HG02678 (cell line): ENCODE results near the gene SPDYE2.
A peak's percentile ranks its signal among the peaks of the same experiment; 100 is the strongest.
"Not testable (repeated sequence)": the region's sequence is repeated elsewhere in the genome, so short reads cannot be mapped to it uniquely, and the experiment has no call there.

Source experiments
- ATAC-seq: cut with Tn5 transposase; IDR thresholded peaks from one replicate; pipeline ENCODE4 v1.9.1; 2021; ENCODE audit warnings: mild to moderate bottlenecking, moderate library complexity; ENCODE audit not compliant: unreplicated experiment

SPDYE2 gene, protein sequence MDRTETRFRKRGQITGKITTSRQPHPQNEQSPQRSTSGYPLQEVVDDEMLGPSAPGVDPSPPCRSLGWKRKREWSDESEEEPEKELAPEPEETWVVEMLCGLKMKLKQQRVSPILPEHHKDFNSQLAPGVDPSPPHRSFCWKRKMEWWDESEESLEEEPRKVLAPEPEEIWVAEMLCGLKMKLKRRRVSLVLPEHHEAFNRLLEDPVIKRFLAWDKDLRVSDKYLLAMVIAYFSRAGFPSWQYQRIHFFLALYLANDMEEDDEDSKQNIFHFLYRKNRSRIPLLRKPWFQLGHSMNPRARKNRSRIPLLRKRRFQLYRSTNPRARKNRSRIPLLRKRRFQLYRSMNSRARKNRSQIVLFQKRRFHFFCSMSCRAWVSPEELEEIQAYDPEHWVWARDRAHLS

DNA sequence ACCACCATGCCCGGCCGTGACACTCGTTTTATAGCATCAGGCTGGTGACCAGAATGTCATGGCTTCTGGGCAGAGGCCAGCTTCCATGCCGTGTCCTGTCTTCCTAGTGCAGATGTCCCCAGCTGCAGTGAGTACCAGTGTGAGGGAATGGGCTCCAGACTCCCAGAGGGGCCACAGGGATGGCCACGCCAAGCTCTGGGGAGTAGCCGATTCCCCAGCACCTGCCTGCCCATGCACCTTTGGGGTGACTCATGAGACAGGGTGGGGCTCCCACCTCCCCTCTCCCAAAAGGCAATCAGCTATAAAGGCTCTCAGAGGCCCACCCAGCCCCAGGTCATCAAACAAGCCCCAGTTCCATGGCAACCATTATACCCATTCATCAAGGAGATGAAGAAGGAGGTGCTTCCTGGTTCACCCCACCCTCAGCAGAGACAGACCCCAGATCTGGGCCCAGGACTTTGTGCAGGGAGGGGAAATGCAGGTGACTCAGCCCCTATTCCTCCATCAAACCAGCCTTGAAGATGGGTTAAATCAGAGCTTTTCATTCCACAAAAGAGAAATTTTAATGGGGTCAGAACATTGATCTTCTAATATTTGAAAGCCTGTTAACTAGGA lies at the start of gene SPDYE2:
SPDYE2 (plus strand) TSS at position 419 of the 615 bp plus-strand sequence. CDS start 2,030 bp downstream, outside the sequence.
- ATAC-seq = not testable (repeated sequence)

DNA sequence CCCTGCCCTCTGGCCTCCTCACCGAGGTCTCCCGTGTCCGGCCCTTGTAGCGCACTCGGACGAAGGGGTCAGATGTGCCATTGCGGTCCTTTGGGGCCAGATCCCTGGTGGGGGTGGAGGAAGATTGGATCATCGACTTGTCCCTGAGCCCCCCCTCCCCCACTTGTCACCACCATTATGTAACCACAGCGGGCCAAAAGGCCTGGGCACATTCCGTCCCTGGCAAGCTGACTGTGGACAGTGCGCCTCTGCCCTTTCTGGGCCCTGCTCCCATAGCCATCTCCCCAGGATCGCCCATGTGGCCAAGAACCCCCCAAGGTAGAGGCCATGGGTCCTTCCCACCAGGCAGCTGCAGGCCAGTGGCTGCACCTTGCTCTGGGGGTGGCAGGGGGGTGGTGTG lies 47.9 kb upstream of the SPDYE2 start:
- ATAC-seq = not testable (repeated sequence)

DNA sequence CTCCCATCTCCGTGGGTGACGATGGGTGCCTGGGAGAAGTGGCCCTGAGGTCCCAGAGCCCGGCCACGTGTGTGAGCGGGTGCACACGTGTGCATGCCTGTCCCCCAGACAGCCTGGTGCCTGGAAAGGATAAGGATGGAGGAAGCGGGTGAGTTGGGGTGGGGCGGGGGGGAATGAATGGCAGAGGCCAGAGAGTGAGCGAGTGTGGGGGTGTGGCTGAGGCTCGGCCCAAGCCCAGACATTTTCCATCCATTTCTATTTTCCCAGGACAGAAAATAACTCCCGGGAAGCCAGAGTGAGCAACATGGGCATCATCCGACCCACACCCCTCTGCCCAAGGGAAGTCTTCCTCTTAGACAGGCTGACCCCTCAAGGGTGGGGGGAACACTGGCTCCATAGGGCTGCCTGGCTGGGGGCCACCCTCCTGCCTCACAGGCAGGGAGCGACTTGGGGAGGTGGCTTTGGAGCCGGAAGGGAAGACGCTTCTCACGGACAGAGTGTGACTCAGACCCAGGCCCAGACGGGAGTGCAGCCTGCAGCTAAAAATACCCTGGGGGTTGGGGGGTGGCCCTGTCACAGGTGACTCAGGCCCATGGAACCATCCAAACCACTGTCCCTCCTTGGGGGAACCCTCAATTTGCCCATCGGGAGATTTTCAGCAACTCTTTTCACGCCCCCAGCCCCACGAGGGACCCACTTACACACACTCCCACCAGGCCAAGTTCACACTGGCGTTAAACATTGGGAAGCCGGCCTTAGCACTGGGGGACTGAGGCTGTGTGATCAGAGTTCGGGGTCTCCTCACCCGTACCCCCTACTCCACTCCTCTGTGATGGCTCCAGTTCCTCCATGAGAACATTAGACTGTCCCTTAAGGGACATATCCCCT lies 45.5 kb upstream of the SPDYE2 start:
- not testable (repeated sequence) for ATAC-seq

DNA sequence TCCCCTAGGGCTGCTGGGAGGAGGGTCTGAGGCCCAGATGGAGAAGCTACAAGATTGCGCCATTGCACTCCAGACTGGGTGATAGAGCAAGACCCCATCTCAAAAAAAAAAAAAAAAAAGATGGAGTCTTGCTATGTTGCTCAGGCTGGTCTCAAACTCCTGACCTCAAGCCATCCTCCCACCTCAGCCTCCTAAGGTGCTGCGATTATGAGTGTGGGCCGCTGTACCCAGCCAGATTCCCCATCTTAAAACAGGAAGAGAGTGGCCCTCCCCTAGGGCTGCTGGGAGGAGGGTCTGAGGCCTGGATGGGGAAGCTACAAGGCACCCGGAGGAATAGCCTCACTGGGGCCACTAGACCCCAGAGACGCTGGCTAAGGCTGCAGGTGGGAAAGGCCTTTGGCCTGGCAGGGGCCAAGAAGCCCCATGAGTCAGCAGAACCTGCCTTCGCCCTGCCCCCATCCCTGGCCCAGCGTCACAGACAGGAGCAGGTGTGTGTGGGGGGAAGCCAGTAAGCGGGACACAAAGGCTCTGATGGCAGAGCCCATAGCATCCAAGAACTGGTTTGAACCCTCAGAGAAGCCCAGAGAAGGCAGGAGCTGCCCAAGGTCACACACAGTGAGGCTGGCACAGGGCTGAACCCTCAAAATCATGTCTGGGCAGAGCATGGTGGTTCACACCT lies 43.5 kb upstream of the SPDYE2 start:
- not testable (repeated sequence) for ATAC-seq

DNA sequence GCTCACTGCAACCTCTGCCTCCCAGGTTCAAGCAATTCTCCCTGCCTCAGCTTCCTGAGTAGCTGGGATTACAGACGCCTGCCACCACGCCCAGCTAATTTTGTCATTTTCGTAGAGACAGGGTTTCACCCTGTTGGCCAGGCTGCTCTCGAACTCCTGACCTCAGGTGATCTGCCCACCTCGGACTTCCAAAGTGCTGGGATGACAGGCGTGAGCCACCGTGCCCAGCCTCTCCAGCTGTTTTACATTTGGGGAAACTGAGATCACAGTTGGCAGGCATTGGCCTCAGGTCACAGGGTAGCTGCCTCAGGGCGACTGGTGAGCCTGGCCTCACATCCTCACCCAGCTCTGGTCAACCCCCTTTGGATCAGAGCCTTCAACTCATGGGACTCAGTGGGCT lies 40.5 kb upstream of the SPDYE2 start:
- ATAC-seq = not testable (repeated sequence)

DNA sequence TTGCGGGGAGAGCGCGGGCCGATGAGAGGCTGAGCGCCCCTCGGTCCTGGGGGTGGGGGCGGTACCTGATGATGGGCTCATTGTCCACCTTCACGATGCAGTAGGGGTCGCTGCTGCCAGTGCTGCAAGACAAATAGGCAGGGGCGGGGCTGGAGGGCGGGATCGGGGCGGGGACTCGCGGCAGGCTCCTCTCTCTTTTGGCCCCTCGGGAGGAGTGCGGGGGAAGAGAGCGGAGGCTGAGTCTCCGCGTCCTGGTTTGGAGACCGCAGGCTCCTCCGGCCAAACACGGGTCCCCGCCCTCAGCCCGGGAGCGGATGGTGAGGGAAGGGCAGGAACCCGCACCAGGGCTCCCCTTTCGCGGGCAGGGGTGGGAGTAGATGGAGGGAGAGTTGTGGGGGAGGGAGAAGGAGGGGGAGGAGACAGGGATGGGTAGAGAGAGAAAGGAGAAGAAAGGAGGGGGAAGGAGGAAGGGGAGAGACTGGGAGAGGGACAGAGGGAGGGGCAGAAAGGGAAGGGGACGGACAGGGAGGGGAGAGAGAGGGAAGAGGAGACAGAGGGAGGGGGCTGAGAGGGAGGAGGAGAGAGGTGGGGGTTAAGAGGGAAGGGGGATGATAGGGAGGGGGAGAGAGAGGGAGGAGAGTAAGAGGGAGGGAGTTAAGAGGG lies 39.0 kb upstream of the SPDYE2 start:
- peak; percentile 36 for ATAC-seq

DNA sequence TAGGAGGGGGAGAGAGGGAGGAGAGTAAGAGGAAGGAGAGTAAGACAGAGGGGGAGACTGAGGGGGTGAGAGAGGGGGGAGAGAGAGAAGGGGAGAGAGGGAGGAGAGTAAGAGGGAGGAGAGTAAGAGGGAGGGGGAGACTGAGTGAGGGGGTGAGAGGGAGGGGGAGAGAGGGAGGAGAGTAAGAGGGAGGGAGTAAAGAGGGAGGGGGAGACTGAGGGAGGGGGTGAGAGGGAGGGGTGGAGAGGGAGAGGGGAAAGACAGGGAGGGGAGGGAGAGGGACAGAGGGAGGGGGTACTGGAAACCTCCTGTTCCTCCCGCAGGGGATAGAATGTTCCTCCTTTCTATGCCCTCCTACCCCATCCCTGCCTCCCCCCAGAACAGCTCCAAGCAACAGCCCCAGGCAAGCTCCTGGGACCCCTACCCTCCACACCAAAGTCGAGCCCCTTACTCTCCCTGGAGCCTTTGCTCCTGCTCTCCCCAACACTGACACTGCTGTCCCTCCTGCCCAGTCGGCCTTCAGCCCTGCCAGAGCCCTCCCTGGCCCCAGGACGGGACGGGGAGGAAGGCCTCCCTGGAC lies 38.3 kb upstream of the SPDYE2 start:
- not testable (repeated sequence) for ATAC-seq

DNA sequence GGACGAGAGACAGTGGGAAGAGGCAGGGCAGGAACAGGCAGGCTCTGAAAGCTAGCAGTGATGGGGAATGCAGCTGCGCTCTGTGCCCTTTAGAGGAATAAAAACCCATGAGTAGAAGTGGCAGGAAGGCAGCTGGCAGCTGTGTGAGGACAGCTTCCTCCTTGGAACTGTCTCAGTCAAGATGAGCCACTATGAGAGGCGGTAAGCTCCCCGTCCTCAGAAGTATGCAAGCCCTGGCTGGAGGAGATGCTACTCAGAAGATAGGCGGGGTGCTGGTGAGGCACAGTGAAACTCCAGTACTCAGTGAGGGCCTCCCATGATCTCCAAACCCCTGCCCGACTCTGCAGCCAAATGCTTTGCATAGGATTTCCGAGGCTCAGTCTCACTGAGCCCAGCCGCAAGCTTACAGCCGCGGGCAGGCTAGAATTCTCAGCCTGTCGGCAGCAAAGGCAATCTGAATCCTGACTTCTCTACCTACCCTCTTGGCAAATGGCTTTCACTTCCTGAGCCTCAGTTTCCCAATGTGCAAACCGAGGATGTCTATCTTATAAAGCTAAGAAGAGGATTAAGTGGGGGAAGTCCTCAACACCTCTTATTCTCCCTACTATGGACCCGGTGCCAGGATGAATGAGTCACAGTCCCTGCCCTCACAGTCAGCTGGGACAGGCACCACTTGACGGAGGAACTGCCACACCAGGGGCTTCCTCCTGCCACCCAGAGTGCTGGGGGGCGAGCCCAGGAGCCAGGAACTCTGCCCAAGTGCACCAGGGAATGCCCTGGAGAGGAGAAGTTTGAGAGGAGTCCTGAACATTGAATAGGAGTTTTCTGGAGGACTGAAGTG lies 35.9 kb upstream of the SPDYE2 start:
- ATAC-seq = peak; percentile 76

DNA sequence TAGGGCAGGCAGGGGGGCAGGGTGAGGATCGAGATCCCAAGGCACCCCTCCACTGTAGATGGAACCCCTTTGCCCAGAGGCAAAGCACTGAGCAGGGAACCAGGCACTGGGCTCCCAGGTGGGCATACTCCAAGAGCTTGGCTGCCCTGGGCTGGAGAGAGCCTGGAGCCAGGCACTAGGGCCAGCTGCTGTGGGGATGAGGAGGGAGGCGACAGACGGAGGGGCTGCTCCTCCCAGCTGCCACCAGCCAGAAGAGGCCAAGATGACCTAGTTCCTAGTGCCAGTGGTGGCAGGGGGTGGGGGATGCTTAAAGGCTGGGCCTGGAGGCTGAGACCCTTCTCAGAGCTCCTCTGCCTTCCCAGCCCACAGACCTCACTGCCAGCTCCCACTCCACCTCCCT lies 35.1 kb upstream of the SPDYE2 start:
- not testable (repeated sequence) for ATAC-seq

DNA sequence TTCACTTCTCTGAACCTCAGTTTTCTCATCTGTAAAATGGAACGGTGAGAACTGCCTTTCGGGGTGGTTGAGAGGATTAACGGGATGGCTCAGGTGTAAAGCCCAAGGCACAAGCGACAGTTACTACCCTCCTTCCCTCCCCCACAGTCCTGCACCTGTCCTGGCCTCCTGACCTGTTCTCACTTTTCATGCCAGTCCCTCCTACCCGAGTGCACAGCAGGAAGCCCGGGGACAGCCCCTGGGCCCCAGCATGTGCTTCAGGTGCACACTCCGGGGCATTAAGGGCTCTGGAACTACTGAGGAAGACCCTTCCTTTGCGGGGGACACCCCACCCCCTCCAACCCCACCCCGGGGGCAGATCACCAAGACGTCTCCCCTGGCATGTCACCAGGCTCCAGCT lies 34.1 kb upstream of the SPDYE2 start:
- not testable (repeated sequence) for ATAC-seq

DNA sequence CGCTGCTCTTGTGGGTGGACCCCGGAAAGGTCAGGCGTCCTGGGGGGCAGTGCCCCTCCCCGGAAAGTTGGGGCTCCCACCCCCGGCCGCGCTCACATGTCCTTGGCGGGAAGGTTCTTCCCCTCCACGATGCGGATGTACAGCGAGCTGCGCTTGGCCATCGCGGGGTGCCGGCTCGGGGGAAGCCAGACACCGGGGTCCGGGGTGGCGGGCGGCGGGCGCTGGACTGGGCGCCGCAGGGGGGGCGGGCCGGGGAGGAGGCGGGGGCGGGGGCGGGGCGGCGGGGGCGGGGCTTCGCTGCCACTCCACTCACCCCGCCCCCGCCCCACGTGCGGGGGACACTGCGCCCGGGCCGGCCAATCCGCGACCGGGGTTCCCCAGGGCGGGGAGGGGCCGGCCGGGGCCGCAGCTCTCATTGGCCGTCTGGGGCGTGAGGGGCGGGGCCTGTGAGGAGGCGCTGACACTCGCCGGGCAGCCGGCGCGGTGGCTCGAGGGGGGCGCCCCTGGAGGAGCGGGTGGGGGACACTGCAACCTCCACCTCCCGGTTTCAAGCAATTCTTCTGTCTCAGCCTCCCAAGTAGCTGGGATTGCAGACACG lies 33.4 kb upstream of the SPDYE2 start, which contains the start of gene RASA4B:
RASA4B (minus strand) TSS at position 228 of the 598 bp plus-strand sequence; CDS start at position 161, 67 bp downstream.
- peak; percentile 72 for ATAC-seq

DNA sequence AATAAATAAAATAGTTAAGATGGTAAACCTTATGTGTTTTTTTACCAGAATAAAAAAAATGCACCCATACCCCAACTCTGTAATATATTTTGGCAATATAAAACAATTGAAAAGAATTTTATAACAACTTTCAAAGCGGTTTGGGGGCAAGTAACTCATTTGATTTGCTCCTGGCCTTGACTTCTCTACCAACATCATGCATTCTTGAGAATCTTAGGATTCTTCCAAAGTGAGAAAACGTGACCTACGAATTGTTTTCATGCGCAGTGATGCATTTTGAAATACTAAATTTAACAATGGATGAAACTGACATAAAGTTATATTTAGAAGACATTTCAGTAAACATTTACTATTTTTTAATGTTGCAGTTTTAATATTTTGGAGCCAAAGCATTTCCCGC lies 30.2 kb upstream of the SPDYE2 start:
- ATAC-seq = not testable (repeated sequence)

DNA sequence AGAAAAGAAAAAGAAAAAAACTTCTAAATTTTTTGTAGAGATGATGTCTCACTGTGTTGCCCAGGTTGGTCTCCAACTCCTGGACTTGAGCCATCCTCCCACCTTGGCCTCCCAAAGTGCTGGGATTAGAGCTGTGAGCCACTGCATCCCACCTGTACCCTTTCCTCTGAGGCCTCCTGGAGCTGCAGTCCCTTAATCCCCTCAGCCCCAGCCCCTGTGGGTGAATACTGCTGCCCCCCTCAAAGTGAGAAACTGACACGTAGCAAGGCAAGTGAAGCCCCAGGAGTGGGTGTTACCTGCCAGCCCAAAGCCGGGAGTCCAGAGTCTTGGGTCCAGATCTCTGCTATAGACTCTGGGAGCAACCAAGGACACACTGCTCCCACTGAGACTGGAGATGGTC lies 26.2 kb upstream of the SPDYE2 start:
- not testable (repeated sequence) for ATAC-seq

DNA sequence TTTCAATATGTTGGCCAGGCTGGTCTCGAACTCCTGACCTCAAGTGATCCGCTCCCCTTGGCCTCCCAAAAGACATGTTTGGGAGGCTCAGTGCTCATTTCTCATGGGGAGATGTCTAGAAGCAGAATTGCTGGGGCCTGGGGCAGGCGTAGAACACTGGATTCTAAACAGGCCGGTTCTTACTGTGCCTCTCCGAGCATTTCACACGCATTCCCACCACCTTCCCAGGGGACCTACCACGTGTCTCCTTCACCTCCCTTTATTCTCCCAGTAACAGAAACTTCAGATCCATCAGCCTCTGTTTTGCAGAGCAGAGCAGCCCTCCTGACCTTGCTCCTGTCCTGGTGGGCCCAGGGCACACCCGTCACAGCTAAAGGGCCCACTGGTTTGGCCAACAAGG lies 23.8 kb upstream of the SPDYE2 start:
- ATAC-seq = not testable (repeated sequence)

DNA sequence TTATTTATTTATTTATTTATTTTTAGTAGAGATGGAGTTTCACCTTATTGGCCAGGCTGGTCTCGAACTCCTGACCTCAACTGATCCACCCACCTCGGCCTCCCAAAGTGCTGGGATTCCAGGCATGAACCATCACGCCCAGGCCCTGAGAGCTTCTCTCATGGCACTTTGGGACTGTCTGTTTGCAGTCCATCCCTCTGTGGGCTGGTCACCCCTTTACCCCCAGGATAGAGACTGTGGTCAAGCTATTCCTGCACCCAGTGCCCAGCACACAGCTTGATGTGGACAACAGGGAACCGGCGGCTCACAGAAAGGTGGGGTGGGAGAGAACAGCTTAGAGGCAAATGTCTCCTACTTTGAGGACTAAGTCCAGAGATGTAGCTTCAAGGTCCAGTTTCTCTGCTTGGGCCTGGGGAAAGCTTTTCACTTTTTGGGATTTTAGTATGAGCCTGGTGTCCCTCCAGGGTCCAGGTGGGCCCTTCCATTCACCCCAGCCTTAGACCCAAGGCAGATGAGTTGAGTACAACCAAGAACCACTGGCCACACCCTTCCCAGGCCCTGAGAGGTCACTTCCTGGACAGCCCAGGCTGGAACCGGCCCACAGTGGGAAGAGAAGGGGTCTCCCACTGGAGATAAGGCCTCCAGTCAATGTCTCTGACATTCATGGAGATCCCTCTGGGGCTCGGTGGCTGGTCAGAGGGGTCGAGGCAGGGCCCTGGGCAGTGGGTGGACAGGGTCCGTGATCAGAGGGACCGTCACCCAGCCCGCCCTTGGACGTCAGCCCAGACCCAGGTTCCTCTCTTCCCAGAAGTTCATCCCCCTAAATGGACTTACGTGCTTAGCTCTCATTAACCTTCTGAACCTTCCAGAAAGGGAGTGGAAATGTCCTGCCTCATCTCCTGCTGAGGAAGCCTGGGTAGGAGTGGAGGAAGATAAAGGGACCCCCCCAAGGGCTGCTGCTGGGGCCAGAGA lies 22.9 kb upstream of the SPDYE2 start:
- not testable (repeated sequence) for ATAC-seq

DNA sequence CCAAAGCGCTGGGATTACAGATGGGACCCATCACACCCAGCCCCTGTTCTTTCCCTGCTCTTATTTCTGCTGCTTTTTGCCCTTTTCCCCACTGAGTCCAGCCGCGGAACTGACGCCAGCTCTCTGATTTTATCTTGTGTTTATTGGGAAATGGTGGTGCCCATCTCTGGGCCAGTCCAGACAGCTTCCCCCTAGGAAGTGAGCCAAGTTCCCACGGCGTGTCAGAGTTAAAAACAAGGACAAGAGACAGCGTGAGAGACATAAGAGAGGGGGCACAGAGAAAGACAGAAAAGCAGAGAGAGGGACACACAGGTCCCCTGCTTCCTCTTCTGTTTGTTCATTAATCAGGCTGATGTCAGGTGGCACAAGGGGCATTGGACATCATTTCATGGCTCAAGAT lies 19.4 kb upstream of the SPDYE2 start:
- not testable (repeated sequence) for ATAC-seq

DNA sequence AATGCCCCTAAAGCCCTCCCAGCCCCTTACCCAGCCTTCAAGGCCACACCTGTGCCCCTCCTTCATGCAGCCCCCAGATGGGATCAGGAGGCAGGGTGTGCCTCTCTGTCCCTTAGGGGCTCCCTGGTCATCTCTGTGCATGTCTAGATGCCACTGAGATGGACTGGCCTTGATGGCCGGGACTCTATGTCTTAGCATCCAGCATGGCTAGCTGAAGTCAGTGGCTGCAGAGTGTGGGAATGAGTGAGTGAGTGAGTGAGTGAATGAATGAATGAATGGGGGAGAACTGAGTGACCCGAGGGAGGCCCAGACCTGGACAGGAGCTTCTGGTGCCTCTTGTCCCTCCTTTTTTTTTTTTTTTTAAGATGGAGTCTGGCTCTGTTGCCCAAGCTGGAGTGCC lies 18.9 kb upstream of the SPDYE2 start:
- not testable (repeated sequence) for ATAC-seq
